HepG2 (cell line): ENCODE results near the gene ZNF629. TPM values are rescaled to one million over a fixed set of nuclear protein-coding genes. Genes with fewer than 3 reads are reported as not detected.
A peak's percentile ranks its signal among the peaks of the same experiment; 100 is the strongest.

Experiments used
- ATAC-seq: fragments of 200-7000 bp; cut with Tn5 transposase; 3 replicates; pipeline ENCODE4 v1.9.1; 2020; ENCODE audit warnings: mild to moderate bottlenecking, moderate library complexity
- BruUV-seq: library from RNA; stranded (reverse); fragments of 400-500 nt; replicated peaks from 2 replicates; lab custom pipeline; 2021; lab: Mats Ljungman, UMichigan
- CTCF ChIA-PET: fragments of 300-600 bp; formaldehyde crosslinking; extraction: SDS; loops from one replicate; lab custom pipeline; 2021; ENCODE audit warnings: low total read pairs, inconsistent platforms, low intra/inter-chr PET ratio; lab: Yijun Ruan, JAX
- POLR2A ChIA-PET: fragments of 350-600 bp; sonication (Branson Sonifier 250); formaldehyde crosslinking; loops from one replicate; lab custom pipeline; 2020; ENCODE audit warnings: antibody characterized with exemption, inconsistent platforms; lab: Yijun Ruan, JAX
- DNase-seq: peaks from one replicate; pipeline ENCODE4 v3.0.0-alpha.2; 2015; ENCODE audit warnings: low spot score
- FAIRE-seq: peaks from 3 replicates; lab custom pipeline; 2011; peaks lifted over from hg19 to GRCh38; lab: Jason Lieb, UNC
- H2AFZ ChIP-seq: one replicate; pipeline ENCODE4 v1.6.1; 2011; ENCODE audit warnings: low read length, inconsistent platforms
- H3K27ac ChIP-seq: fragments of 300-600 bp; 3 replicates; pipeline ENCODE4 v1.8.0; 2011; ENCODE audit warnings: mixed run types, mild to moderate bottlenecking, mixed read lengths, low read length, inconsistent platforms; ENCODE audit not compliant: insufficient read depth; ENCODE audit errors: extremely low read length
- H3K27me3 ChIP-seq, 2 experiments: fragments of 200-600 bp in 1 of 2; 2 replicates in 1 of 2; 3 replicates in 1 of 2; pipeline versions ENCODE4 v1.6.0 to v1.8.0; 2011; ENCODE audit warnings: low read length in 2 of 2, mild to moderate bottlenecking in 2 of 2, moderate library complexity in 2 of 2, inconsistent platforms in 1 of 2; ENCODE audit not compliant: insufficient read depth in 2 of 2, control insufficient read depth in 1 of 2
- H3K36me3 ChIP-seq, 2 experiments: fragments of 200-600 bp in 1 of 2; replicated peaks in 1 of 2; 2 replicates in 1 of 2; 3 replicates in 1 of 2; pipeline versions ENCODE4 v1.5.1 to v1.8.0; 2011; ENCODE audit warnings: low read length in 2 of 2, inconsistent platforms in 1 of 2; ENCODE audit not compliant: insufficient read depth in 2 of 2, control insufficient read depth in 1 of 2
- H3K4me1 ChIP-seq: 2 replicates; pipeline ENCODE4 v1.5.1; 2012; ENCODE audit warnings: low read length, inconsistent platforms; ENCODE audit not compliant: insufficient read depth
- H3K4me2 ChIP-seq: 2 replicates; pipeline ENCODE4 v1.6.0; 2011; ENCODE audit warnings: low read depth, low read length, inconsistent platforms
- H3K4me3 ChIP-seq, 3 experiments: fragments of 200-600 bp in 1 of 3; sonication (generic), shearing (Covaris generic) in 1 of 3; replicated peaks in 1 of 3; 2 replicates each; pipeline ENCODE4 v1.5.1; 2011 to 2016; ENCODE audit warnings: low read length in 3 of 3, inconsistent platforms in 2 of 3, low read depth in 2 of 3, mild to moderate bottlenecking in 2 of 3, control low read depth in 1 of 3, mixed read lengths in 1 of 3; ENCODE audit not compliant: insufficient read depth in 1 of 3
- H3K79me2 ChIP-seq: one replicate; pipeline ENCODE4 v1.6.1; 2011; ENCODE audit warnings: low read length, inconsistent platforms; ENCODE audit not compliant: insufficient read depth
- H3K9ac ChIP-seq: 2 replicates; pipeline ENCODE4 v1.6.0; 2011; ENCODE audit warnings: mild to moderate bottlenecking, low read depth, low read length, inconsistent platforms; ENCODE audit not compliant: insufficient read depth
- H3K9me3 ChIP-seq: 2 replicates; pipeline ENCODE4 v1.5.1; 2012; ENCODE audit warnings: mild to moderate bottlenecking, low read length
- H4K20me1 ChIP-seq: 2 replicates; pipeline ENCODE4 v1.6.0; 2011; ENCODE audit warnings: inconsistent platforms, mild to moderate bottlenecking, low read length, moderate library complexity; ENCODE audit not compliant: insufficient read depth
- CTCF ChIP-seq: sonication (generic); formaldehyde crosslinking; IDR thresholded peaks from 2 replicates; pipeline ENCODE4 v1.5.0; 2020; ENCODE audit warnings: mild to moderate bottlenecking, missing genetic modification reagents, moderate library complexity
- EHMT2 ChIP-seq: fragments of 200-600 bp; sonication (generic); IDR thresholded peaks from 2 replicates; pipeline ENCODE4 v1.7.0; 2017; ENCODE audit warnings: antibody characterized with exemption, low read depth, low read length, borderline replicate concordance
- HNRNPLL ChIP-seq: fragments of 200-400 bp; formaldehyde crosslinking; IDR thresholded peaks from 2 replicates; pipeline ENCODE4 v1.6.1; 2017; ENCODE audit warnings: mild to moderate bottlenecking, low read depth, low read length; ENCODE audit not compliant: poor library complexity, severe bottlenecking
- KMT2A ChIP-seq: sonication (generic); formaldehyde crosslinking; IDR thresholded peaks from 2 replicates; pipeline ENCODE4 v1.4.0; 2020; ENCODE audit warnings: missing genetic modification reagents
- MLLT10 ChIP-seq: sonication (generic); formaldehyde crosslinking; IDR thresholded peaks from 2 replicates; pipeline ENCODE4 v1.4.0; 2020; ENCODE audit warnings: missing genetic modification reagents
- NR1H2 ChIP-seq: sonication (generic); formaldehyde crosslinking; IDR thresholded peaks from 2 replicates; pipeline ENCODE4 v1.8.1; 2022; ENCODE audit warnings: low read depth, missing genetic modification reagents, borderline replicate concordance
- PCBP1 ChIP-seq: fragments of 200-400 bp; formaldehyde crosslinking; IDR thresholded peaks from 2 replicates; pipeline ENCODE4 v1.6.1; 2017; ENCODE audit warnings: mild to moderate bottlenecking, low read depth, low read length, borderline replicate concordance
- SNRNP70 ChIP-seq: fragments of 200-400 bp; formaldehyde crosslinking; IDR thresholded peaks from 2 replicates; pipeline ENCODE4 v1.6.1; 2017; ENCODE audit warnings: mild to moderate bottlenecking, low read depth, low read length, moderate library complexity
- SP2 ChIP-seq: sonication (generic); formaldehyde crosslinking; IDR thresholded peaks from 2 replicates; pipeline ENCODE4 v1.5.1; 2020; ENCODE audit warnings: mild to moderate bottlenecking, missing genetic modification reagents
- ZFP91 ChIP-seq: sonication (generic); formaldehyde crosslinking; IDR thresholded peaks from 2 replicates; pipeline ENCODE4 v1.9.0; 2022; ENCODE audit warnings: missing genetic modification reagents, mild to moderate bottlenecking, borderline replicate concordance
- ZNF33B ChIP-seq: sonication (generic); formaldehyde crosslinking; IDR thresholded peaks from 2 replicates; pipeline ENCODE4 v1.5.1; 2020; ENCODE audit warnings: mild to moderate bottlenecking, missing genetic modification reagents
- WGBS: methylation state at CpG from one replicate; pipeline ENCODE4 v1.1.6; 2017; ENCODE audit warnings: low lambda C conversion rate; 5-methylcytosine and 5-hydroxymethylcytosine counted together
- in situ Hi-C: cut with HindIII; loops from 2 replicates; pipeline ENCODE4 v1.10.0; 2017; ENCODE audit warnings: low pct_unique_long_range_greater_than_20kb; ENCODE audit not compliant: extremely low pct_ligation_motif_present
- intact Hi-C: fragments of 100-400 bp; cut with micrococcal nuclease; formaldehyde crosslinking; loops from one replicate; pipeline ENCODE4 v1.10.0; 2022; ENCODE audit not compliant: unreplicated experiment
- polyA plus RNA-seq, 8 experiments: library from polyadenylated mRNA; depleted of rRNA in 3 of 8; stranded (reverse) in 7 of 8; unstranded in 1 of 8; fragments of >200 nt; fragmentation: Illumina TruSeq in 4 of 8; extraction: Trizol in 4 of 8; gene quantifications; 2 replicates each; pipeline versions ENCODE4 v1.2.1 to v1.2.3, GENCODE V29; 2011 to 2016; ENCODE audit warnings: low read depth in 4 of 8, missing spikeins in 1 of 8, mixed read lengths in 1 of 8; ENCODE audit not compliant: insufficient read depth in 1 of 8
- total RNA-seq, 5 experiments: library from RNA; depleted of rRNA; stranded (reverse); fragments of >200 nt; fragmentation: Illumina TruSeq; extraction: Trizol; gene quantifications; 2 replicates each; pipeline ENCODE4 v1.2.3, GENCODE V29; 2016; ENCODE audit warnings: low read depth in 1 of 5

Gene ZNF629
- total and polyA plus RNA-seq, 2 of the 13 experiments (the other 11 are each of a cell fraction or from before 2014, with no cell fraction given), result 6.1 to 16.5 TPM

- TF ChIP-seq ZFP91 (0 out of 2 replicates have a peak, but pooled peaks have one; percentile 33), ZNF33B (CRISPR knock-in tag) (no peak)
These were observed 34.0 kb upstream of the ZNF629 start (continued) for GRCh38 chr16:30820952-30821421.

- H3K79me2 ChIP-seq, result no peaks in the 10 kb centered on the region
- POLR2A ChIA-PET, result no interaction called here
These were observed 29.8 kb upstream of the ZNF629 start for GRCh38 chr16:30816769-30817168.

More at GRCh38 chr16:30816769-30817168, 29.8 kb upstream of the ZNF629 start:
- Histone ChIP-seq H4K20me1 (no peaks in the 10 kb centered on the region), H3K36me3 (no peaks in the 10 kb centered on the region), H3K4me3 (no peak overlapping the region), H3K27me3 (0 out of 5 replicates have a peak, but pooled peaks cover 0 to 1% of the 10 kb centered on the region in 2 experiments), H3K27ac (no peak overlapping the region), H3K9me3 (no peaks in the 10 kb centered on the region), H3K4me2 (no peak overlapping the region), H3K4me1 (peaks cover 43% of the 10 kb centered on the region), H3K9ac (no peak overlapping the region), H2AFZ (no peak overlapping the region)
- 53% methylated on average over 2 of the region's 2 CpGs for WGBS
- in situ Hi-C loops (no loop called here), intact Hi-C loops (loop anchor here (10.0 kb wide), 1 partner anchor 72 kb away; the partner anchor contains the start of gene PHKG2)
- no peak for DNase-seq
- BruUV-seq, result no TSS peak
- FAIRE-seq, result no peak
- no peak for TF ChIP-seq NR1H2 (CRISPR knock-in tag)
- TF ChIP-seq SP2 (CRISPR knock-in tag), result no peak
- TF ChIP-seq KMT2A, result no peak
- TF ChIP-seq HNRNPLL, result no peak
- TF ChIP-seq EHMT2, result no peak
- no peak for TF ChIP-seq MLLT10 (CRISPR knock-in tag)
- TF ChIP-seq CTCF (CRISPR knock-in tag), result no peak
- TF ChIP-seq SNRNP70, result no peak
- no peak for TF ChIP-seq PCBP1
- ATAC-seq, result no peak
- CTCF ChIA-PET, result no interaction called here
